ENCODE measurements around the gene PIP5K1A.
"Not testable (repeated sequence)": the region's sequence is repeated elsewhere in the genome, so short reads cannot be mapped to it uniquely, and the experiment has no call there.

Gene PIP5K1A

GRCh38 chr1:151259351-151259750, 61.0 kb downstream of the PIP5K1A start:
- DNase-seq, result no peak

GRCh38 chr1:151265446-151266236, 67.3 kb downstream of the PIP5K1A start:
- DNase-seq, result no peak

- DNase-seq, result no peak
Measured at GRCh38 chr1:151266315-151266714, 68.0 kb downstream of the PIP5K1A start.

- DNase-seq, result no peak
Measured at GRCh38 chr1:151266821-151267220, 68.5 kb downstream of the PIP5K1A start.

GRCh38 chr1:151267760-151268159, 69.4 kb downstream of the PIP5K1A start:
- DNase-seq, result no peak

- no peak for DNase-seq
Measured at GRCh38 chr1:151273924-151274466, 75.6 kb downstream of the PIP5K1A start.

- DNase-seq, result not testable (repeated sequence)
Measured at GRCh38 chr1:151275341-151275740, 77.0 kb downstream of the PIP5K1A start.

- DNase-seq, result no peak
Measured at GRCh38 chr1:151277249-151277648, 78.9 kb downstream of the PIP5K1A start.

- peak; percentile 92 for DNase-seq
Measured at GRCh38 chr1:151281225-151281968, 83.0 kb downstream of the PIP5K1A start.

GRCh38 chr1:151281969-151282882, 83.9 kb downstream of the PIP5K1A start, which contains the start of gene ZNF687:
ZNF687 (plus strand) TSS chr1:151282299; CDS start chr1:151286292, 3,993 bp downstream.
- peak; percentile 100 for DNase-seq

- peak; percentile 4 for DNase-seq
Measured at GRCh38 chr1:151282883-151283725, 84.8 kb downstream of the PIP5K1A start.

GRCh38 chr1:151284013-151284577, 85.7 kb downstream of the PIP5K1A start:
- DNase-seq, result no peak

GRCh38 chr1:151286619-151287340, 88.4 kb downstream of the PIP5K1A start:
- DNase-seq, result no peak

- no peak for DNase-seq
Measured at GRCh38 chr1:151287341-151287699, 89.0 kb downstream of the PIP5K1A start.

GRCh38 chr1:151287767-151288500, 89.6 kb downstream of the PIP5K1A start:
- no peak for DNase-seq

GRCh38 chr1:151288502-151288901, 90.2 kb downstream of the PIP5K1A start:
- no peak for DNase-seq

- no peak for DNase-seq
Measured at GRCh38 chr1:151289080-151289935, 91.0 kb downstream of the PIP5K1A start.

- DNase-seq, result no peak
Measured at GRCh38 chr1:151289991-151290708, 91.8 kb downstream of the PIP5K1A start.

Data from amniotic stem cell (primary cell).